8988T (cell line): ENCODE results near the gene SPOCK2.

Source experiments
- DNase-seq: peaks from one replicate; pipeline ENCODE4 v3.0.0; 2011

The SPOCK2 gene

DNA sequence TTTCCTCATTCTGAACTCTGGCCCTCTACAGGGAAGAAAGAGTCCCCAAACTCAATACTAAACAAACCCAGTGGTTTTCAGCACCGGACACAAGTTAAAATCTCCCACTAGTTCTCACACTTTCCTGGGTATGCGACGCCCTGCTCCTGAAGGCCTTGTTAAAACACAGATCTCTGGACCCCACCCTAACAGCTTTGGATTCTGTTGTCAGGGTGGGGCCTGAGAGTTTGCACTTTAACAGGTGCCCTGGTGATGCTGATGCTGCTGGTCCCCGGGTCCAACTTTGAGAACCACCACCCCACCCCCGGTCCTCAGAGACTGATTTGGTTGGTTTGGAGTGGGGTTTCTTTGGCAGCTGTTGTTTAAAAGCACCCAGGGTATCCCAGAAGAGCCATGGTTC is 62.5 kb downstream of the SPOCK2 start:
- DNase-seq: no peak

DNA sequence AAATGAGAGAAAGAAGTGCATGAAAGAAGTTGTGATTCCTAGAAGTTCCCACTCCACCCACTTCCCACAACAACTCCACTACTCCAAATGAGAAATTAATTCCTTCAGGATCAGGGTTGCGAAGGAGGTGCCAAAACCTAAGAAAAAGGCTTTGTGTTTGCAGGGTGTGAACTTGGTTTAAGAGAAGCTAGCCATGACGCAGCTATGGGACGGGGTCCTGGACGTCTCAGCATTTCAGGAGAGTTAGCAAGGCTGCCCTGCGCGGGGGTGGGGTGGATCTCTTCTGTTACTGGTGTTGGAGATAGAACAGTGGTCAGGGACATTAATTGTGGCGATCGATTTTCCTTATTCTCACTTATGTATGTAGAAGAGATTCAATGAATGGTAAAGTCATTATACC is 63.0 kb downstream of the SPOCK2 start:
- DNase-seq: no peak

DNA sequence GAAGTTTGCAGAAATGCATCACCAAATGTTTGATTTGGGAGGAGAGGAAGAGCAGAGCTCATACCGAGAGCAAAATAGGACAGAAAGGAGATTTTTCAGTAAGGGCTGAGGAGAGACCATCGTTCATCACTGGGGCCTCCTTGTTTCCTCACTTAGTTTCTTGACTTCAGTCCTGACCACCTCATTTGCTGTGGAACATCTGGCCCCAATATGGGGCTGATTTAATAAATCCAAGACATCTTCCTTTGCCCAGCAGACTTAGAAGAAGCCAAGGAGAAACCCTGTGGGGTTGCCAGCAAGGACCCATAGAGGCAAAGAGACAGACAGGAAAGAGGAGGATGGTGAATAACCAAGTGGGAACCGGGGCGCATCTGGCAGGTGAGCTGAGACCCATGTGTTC is 63.8 kb downstream of the SPOCK2 start:
- no peak for DNase-seq

DNA sequence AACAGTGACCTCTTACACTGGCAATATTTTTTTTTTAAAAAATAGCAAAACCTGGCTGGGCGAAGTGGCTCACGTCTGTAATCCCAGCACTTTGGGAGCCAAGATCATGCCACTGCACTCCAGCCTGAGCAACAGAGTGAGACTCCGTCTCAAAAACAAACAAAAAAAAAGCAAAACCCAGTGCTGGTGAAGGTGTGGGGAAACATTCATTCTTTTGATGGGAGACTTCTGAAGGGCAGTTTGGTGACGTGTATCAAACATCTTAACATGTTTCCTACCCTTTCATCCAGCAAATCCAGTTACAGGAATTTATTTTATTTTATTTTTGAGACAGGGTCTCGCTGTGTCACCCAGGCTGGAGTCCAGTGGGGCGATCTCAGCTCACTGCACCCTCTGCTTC is 66.1 kb downstream of the SPOCK2 start:
- no peak for DNase-seq

DNA sequence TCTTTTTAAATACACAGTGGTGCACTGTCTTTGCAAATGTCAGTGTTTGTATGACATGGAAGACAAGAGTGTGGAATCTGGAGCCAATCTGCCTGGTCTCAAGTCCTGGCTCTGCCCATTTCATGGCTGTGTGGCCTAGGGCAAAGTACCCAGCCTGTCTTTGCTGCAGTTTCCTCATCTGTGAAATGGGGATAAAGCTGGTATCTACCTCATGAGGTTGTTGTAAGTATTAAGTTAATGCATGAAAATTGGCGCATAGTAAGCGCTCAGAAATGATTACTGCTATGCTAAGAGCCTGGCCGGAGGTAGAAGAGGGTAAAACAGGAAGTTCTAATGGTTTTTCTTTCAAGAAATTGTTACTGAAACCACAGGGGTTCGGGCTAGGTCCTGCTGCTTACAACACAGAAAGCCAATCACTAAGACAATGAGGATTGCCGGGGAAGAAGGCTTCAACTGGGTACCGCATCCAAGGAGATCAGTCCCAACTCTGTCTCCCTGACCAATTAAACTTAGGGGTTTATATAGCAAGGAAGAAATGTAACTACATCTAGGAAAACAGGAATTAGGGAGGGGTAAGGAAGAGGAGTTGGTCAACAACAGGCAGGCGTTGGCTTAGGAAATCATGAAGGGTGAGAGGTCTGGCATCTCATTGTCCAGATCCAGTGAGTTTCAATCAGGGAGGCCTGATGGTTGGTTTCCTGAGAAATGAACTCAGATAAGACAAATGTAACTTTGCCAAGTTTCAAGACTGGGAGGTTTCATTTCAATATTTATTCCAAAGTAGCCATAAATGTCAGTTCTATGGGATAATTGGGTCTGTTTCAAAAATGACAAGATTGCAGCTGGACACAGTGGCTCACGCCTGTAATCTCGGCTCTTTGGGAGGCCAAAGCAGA is 67.2 kb downstream of the SPOCK2 start:
- DNase-seq: no peak

DNA sequence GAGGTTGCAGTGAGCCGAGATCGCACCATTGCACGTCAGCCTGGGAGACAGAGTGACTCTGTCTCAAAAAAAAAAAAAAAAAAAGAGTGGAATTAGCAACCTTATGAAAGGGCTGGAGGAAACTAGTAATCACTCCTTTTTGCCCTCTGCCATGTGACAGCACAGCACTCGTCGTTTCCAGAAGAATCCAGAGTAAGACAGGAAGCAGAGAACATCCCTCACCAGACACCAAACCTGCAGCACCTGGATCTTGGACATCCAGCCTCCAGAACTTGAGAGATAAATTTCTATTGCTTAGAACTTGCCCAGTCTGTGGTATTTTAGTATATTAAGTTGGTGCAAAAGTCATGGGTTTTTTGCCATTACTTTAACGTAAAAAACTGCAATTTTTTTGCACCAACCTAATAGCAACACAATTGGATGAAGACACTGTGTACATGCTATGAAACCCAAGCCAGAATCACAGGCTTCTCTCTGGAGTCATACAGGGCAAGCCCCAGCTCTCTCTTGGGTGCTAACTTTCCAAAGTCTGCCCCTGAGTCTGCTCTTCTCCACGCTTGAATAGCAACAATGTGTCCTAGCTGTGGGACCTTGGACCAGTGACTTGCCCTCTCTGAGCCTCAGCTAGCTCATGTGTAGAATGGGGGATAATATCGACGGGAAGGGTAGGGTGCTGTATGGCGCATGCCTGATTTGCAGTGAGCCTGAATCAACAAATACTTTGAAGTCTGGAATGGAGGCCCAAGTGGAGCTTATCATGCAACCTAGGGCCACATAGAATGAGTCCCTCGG is 69.1 kb downstream of the SPOCK2 start:
- DNase-seq: no peak

DNA sequence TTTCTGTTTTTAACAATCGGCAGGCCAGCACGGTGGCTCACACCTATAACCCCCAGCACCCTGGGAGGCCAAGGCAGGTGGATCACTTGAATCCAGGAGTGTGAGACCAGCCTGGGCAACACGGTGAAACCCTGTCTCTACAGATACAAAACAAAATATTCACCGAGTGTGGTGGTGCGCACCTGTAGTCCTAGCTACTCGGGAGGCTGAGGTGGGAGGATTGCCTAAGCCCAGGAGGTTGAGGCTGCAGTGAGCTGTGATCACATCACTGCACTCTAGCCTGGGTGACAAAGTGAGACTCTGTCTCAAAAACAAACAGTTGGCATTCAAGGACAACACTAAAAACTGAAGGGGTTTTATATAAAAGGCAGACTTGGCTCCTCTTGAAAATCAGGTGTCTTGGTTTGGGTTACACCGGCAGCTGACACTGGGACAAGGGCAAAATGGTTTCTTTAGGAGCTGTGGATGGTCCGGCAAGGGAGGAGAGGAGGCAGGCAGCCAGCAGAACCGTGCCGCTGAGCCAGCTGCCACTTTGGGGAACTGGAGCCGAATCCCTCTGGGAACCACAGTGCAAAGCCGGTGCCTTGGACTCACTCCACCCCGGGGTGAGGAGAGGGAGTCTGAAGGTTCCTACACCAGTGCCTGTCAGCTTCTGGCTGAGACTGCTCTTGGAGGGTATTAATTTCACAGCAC is 71.6 kb downstream of the SPOCK2 start:
- no peak for DNase-seq

DNA sequence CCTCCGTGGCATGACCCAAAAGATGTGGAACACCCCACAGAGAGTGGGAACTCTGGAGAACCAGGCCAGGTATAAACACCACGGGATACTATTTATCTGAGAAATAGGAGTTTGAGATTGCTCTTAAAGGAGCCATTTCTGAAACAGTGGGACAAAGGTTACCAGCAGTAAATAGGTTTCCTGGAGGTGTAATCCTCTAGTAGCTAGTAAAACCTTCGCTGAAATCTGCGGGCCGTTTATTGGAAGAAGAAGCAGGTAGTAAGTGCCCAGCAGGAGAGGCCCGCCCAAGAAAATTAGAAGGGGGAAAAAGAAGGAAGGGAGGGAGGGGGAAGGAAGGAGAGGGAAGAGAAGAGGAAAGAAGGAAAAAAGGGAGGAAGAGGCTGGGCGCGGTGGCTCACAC is 72.5 kb downstream of the SPOCK2 start:
- DNase-seq: no peak

DNA sequence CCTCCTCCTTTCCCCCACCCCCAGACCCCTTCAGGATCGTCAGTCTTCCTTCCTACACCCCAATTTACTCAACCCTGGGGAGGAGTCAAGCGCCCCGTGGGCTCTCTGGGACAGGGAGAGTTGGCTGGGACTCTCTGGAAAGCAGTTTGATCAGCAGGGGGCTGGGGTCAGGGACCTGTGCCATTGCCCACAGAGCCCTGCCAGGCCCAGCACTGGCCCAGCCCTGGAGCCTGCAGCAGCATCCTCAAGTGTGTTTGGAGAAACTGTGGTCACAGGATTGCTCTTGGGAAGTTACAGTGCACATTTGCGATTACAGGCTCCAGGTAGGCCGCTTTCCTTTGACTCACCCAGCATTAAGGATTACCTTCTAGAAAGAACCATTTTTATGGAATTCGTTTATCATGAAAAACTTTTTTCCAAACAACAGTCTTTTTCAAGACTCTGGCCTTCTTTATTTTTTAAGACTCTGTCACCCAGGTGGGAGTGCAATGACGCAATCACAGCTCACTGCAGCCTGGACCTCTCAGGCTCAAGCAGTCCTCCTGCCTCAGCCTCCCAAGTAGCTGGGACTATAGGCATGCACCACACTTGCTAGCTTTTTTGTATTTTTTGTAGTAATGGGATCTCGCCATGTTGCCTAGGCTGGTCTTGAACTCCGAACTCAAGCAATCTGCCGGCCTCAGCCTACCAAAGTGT is 73.4 kb downstream of the SPOCK2 start:
- DNase-seq: no peak

DNA sequence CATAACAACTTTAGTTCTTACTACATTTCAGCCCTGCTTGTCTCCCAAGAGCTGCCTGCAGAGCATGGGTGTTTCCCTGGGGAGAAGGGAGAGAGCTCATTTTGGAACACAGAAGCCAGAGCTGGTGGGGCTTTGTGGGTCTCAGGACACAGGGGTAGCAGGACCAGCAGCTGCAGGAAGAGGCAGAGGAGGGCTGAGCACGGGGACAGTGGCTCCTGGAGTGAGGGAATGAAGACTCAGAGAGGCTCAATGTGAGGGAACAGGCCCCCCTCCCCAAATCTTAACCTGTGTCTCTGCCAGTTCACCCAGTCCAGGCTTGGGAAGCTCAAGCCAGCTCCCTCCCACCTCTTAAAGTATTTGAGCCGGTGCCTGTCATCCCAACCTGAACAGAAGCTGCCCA is 74.2 kb downstream of the SPOCK2 start:
- DNase-seq: no peak

DNA sequence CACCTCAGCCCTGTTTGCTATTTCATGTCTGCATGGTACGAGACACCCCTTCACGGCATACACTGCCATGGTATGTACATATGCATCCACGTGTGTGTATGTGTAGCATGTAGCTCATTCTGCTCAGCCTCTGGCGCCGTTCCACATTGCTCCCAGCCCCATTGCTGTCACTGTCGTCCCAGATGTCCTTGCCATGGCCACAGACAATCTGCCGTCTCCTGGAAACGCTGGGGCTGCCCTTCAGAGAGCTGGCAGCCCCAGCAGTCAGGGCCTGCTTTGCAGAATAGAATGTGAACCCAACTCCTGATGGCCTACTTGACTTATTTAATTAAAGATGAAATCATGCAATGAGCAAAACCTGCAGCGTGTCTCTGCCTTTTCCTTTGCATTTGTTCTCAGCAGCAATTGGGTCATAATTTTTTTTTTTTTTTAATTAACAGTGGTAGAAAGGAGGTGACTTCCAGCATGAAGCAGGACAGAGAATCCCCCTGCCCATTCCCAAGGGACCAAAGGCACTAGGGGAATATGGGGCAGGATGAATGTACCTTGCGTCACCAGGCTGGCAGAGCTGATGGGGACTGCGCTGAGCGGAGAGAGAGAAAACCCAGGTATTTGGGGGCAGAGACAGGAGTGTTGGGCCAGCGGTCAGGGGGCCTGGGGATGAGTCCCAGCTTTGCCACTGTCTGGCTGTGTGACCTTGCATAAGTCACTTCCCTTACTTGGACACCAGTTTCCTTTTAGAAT is 75.0 kb downstream of the SPOCK2 start:
- no peak for DNase-seq

DNA sequence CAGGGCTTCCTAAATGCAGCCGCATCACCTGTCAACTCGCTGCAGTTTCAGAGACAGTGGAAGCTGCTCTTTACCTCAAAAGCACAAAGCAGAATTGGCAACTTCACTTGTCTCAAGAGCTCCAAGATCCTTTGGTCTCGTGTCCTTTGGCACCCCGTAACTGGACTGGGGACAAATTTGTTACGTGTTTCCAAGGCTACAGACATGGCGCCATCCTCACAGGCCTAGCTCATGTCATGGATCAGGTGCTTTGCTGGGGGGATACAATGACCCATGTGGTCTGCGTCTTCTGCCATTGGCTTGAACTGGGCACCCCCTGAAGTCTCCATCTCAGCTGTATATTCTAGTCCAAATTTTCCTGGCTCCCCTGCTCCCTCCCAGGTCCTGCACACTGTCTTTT is 75.6 kb downstream of the SPOCK2 start:
- DNase-seq: no peak

DNA sequence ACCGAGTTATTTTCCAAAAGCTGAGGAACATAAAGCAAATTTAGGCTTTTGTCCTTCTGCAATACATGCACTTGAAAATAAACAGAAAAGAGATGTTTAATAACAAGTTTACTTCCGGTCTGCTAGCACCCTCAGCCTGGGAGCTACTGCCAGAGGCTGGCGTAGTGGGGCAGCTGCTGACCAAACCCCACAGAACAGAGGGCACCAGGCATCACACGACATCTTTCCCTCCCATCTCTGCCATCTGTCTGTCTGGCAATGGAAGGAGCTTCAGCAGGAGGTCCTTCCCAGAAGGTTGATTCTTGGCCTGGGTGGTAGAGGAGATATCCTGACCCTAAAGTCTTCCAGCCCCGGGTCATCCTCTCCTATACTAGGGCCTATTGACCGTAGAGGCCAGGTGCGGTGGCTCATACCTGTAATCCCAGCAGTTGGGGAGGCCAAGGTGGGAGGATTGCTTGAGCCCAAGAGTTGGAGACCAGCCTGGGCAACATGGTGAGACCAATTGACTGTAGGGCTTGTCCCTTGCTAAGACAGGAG is 76.3 kb downstream of the SPOCK2 start:
- no peak for DNase-seq

DNA sequence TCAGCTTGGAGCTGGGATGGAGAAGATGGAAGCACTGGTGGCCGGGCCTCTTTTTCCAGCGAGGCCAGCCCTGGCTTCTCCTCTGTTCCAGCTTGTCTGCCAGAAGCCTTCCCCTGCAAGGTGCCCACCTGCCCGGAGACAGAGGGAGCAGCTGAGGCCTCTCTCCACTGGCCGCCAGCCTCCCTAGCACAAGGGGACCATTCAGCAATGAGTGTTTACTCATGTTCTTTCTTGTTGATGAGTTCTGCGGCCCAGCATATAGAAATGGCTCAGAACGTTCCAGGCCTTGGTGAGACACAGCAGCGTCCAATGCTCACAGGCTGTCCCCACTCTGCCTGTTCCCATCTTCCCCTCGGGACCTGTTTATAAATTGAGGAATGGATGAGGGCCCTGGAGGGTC is 76.9 kb downstream of the SPOCK2 start:
- DNase-seq: no peak

DNA sequence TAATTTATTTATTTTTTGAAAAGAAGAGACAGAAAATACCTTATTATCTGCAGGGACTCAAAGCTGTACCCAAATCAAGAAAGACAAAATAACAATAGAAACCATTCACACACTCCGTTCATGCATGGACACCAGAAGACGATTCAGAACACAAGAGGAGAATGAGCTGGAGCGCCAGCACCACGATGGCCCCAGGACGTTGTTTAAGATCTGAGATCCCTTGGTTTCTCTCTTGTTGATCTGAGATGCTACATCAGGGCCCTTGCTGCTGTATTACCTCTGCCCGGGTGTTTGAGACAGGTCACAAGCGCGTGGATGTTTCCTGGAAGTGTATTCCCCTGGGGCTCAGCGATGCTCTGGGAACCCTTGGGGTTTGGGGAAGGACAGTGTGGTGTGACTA is 77.3 kb downstream of the SPOCK2 start:
- no peak for DNase-seq

DNA sequence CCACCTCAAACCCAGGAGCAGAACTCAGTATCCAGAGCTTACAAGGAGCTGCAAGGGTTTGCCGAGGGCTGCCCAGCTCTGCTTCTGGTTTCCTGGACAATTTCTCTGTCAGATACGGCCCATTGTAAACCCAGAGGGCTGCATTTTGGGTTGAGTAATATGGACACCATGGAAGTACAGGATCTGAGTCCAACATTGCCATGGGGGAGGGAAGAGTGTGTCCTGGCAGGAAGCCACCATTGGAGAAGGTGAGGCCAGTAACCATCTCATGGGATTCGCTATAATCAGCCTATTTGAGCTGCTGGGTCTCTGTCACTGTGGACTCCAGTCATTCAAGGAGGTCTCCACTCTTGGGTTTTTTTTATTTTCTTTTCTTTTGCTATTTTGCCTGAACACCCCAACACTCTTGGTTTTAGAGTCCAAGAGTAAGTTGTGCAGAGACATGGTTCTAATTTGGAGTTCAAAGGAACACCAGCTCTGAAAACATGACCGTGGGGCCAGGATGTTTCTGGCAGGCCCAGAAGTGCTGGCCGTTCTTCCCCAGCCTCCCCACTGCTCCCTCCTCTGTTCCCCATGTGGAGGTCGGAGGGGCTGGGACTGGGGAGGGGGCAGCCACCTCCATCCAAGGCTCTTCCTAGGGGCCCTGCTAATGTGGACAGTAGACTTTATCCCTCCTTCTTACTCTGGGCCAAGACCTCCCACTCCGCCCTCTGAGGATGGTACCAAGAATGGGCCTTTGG is 77.9 kb downstream of the SPOCK2 start:
- no peak for DNase-seq

DNA sequence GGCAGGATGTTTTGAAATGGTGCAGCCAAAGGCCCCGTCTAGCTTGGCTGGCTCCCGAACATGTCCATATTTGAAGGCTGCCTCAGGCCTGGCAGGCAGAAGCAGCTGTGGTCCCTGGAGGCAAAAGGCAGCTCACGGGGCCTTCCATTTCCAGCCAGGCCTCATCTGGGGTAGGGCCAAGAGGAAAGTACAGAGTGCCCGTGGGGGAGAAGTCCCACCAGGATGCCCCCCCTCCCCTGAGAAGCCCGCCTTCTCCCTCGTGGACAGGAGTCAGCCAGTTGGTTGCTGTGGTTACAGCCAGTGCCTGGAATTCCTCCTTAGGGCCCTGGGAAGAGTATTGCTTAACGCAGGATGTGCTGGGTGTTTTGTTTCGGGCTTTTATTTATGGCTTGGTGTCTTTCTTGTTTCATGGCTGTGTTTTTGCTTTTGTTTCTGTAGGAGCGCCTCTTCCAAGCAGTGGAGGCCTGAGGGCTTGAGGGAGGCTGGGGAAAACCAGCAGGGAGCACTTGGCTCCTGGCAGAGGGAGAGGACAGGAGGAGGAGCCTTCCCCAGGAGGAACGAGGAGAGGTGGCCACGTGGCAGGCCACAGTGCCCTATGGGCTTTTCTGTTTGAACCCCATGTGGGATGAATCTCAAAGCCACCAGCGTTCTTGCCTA is 78.8 kb downstream of the SPOCK2 start:
- no peak for DNase-seq

DNA sequence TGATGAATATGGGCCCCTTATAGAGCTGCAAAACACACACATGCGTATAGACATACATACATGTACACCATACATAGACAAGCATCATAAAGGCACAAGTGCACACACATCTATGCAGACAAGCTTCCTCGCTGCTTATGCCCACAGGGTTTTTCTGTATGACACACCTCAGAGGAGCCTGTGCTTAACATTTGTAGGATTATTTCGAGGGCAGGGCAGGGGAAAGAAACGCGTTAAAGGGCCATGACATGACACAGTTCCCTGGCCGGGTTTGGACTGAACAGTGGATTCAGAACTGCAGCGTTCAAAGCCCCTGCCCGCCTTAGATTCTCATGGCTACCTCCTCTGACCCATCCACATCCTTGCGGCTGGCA is 79.3 kb downstream of the SPOCK2 start:
- no peak for DNase-seq
